GM12891 (cell line): ENCODE data around the gene LGALS12. TPM values are rescaled to one million over a fixed set of nuclear protein-coding genes. Genes with fewer than 3 reads are reported as not detected.

Source experiments
- DNase-seq: peaks from one replicate; pipeline ENCODE4 v3.0.0; 2011; ENCODE audit warnings: low spot score; ENCODE audit not compliant: insufficient read length
- FAIRE-seq: peaks from 2 replicates; lab custom pipeline; 2011; peaks lifted over from hg19 to GRCh38; lab: Jason Lieb, UNC
- PAX5 ChIP-seq: IDR thresholded peaks from 2 replicates; pipeline ENCODE4 v1.6.1; 2011; ENCODE audit warnings: low read length, moderate library complexity, mild to moderate bottlenecking; ENCODE audit not compliant: insufficient read depth, severe bottlenecking
- POLR2A ChIP-seq: IDR thresholded peaks from 2 replicates; pipeline ENCODE4 v1.6.1; 2011; ENCODE audit warnings: low read depth, low read length, control low read depth
- POLR2AphosphoS5 ChIP-seq: IDR thresholded peaks from 2 replicates; pipeline ENCODE4 v1.6.1; 2011; ENCODE audit warnings: low read depth, low read length, control low read depth
- POU2F2 ChIP-seq: IDR thresholded peaks from 2 replicates; pipeline ENCODE4 v1.6.1; 2011; ENCODE audit warnings: low read depth, mild to moderate bottlenecking, control low read depth, low read length, moderate library complexity
- SPI1 ChIP-seq: IDR thresholded peaks from 2 replicates; pipeline ENCODE4 v1.6.1; 2011; ENCODE audit warnings: low read depth, low read length, control low read depth
- TAF1 ChIP-seq: IDR thresholded peaks from 2 replicates; pipeline ENCODE4 v1.6.1; 2011; ENCODE audit warnings: low read depth, low read length, control low read depth
- polyA plus RNA-seq: library from polyadenylated mRNA; unstranded; fragments of >200 nt; gene quantifications from one replicate; pipeline ENCODE4 v1.2.1, GENCODE V29; 2012; ENCODE audit warnings: low read depth, missing spikeins, inconsistent platforms; ENCODE audit not compliant: missing spikeins

LGALS12 gene, protein sequence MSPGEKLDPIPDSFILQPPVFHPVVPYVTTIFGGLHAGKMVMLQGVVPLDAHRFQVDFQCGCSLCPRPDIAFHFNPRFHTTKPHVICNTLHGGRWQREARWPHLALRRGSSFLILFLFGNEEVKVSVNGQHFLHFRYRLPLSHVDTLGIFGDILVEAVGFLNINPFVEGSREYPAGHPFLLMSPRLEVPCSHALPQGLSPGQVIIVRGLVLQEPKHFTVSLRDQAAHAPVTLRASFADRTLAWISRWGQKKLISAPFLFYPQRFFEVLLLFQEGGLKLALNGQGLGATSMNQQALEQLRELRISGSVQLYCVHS
- 0.10 TPM for polyA plus RNA-seq

DNA sequence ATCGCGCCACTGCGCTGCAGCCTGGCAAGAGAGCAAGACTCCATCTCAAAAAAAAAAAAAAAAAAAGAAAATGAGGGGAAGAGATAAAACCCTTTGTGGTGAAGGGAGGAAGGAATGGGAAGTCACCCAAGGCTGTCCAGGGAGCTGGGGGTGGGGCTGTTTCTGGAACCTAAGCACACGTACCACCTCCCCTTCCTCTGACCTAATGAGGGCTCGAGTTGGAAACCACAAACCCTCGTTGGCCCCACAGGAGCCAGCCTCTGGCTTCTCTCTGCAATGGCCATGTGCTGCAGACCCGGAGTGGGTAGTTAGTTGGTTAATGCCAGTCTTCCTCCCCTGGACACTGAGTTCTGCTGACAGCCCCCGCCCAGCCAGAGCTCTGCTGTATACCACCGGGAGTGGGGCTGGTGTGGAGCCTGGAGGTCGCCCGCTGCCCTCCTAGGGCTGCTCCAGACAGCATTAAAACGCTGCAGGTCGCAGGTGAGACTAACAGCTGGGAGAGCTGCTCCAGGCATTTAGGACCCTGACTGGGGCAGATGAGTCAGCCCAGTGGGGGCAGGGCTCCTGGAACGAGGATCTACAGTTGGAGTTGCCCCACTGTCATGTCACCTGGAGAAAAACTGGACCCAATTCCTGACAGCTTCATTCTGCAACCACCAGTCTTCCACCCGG is at the start of gene LGALS12:
TSS of gene LGALS12 (plus strand) at position 228 of the 672 bp plus-strand sequence. CDS start at position 603, 375 bp downstream.
- DNase-seq = no peak
- no peak for FAIRE-seq
- TF ChIP-seq POLR2AphosphoS5 (no peak), POU2F2 (no peak), SPI1 (no peak), TAF1 (no peak), POLR2A (no peak), PAX5 (no peak)

DNA sequence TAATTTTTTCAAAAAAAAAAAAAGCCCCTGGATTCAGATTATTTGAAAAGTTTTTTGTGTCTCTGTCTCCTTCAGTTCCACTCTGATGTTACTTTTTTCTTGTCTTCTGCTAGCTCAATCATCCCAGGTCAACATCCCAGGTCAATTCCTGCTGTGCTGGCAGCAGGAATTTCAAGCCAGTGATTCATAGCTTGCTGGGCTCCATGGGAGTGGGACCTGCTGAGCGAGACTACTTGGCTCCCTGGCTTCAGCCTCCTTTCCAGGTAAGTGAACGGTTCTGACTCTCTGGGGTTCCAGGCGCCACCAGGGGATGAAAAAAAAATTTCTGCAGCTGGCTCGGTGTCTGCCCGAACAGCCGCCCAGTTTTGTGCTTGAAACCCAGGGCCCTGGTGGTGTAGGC is 46.3 kb upstream of the LGALS12 start:
- no peak for DNase-seq
- no peak for TF ChIP-seq SPI1
- no peak for TF ChIP-seq PAX5
- TF ChIP-seq POLR2AphosphoS5 = no peak
- no peak for TF ChIP-seq POU2F2
- no peak for TF ChIP-seq POLR2A
- no peak for TF ChIP-seq TAF1
- no peak for FAIRE-seq

DNA sequence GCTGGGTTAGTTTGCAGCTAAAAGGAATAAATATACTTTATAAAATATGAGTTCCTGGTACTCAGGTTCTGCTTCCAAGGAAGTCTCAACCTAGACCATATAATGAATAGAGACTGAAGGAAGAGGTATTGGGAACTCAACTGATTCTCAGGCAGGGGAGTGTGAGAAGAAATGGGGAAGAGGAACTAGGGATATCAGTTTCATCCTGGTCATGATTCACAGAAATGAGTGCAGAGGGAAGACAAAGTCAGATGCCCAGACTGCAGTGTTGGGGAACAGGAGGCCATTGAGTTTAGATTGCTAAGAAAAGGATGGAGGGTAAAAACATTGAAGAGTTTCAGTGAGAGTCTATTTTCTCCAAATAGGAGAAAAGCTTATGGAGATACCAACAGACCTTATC is 43.7 kb upstream of the LGALS12 start:
- DNase-seq (no peak), FAIRE-seq (no peak)
- TF ChIP-seq POLR2AphosphoS5 (no peak), TAF1 (no peak), PAX5 (no peak), POLR2A (no peak), SPI1 (no peak), POU2F2 (no peak)

GRCh38 chr11:63470311-63470710 is 35.6 kb upstream of the LGALS12 start:
- TF ChIP-seq TAF1 (no peak), PAX5 (no peak), POU2F2 (no peak), SPI1 (no peak), POLR2AphosphoS5 (no peak), POLR2A (no peak)
- FAIRE-seq = no peak
- no peak for DNase-seq

DNA sequence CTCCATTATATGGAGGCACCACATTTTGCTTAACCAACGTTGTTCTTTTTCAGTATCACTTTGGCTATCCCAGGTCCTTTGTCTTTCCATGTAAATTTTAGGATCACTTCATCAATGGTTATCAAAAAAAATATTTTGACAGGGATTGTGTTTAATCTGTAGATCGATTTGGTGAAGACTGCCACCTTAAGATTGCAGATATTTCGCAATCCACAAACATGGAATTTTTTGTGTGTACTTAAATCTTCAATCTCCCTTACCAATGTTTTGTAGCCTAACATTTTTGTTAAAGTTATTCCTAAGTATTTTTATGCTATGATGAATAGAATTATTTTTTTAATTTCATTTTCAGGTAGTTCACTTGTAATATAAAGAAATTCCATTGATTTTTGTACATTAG is 33.5 kb upstream of the LGALS12 start:
- TF ChIP-seq POLR2A (no peak), POU2F2 (no peak), SPI1 (no peak), TAF1 (no peak), PAX5 (no peak), POLR2AphosphoS5 (no peak)
- FAIRE-seq (no peak), DNase-seq (no peak)

DNA sequence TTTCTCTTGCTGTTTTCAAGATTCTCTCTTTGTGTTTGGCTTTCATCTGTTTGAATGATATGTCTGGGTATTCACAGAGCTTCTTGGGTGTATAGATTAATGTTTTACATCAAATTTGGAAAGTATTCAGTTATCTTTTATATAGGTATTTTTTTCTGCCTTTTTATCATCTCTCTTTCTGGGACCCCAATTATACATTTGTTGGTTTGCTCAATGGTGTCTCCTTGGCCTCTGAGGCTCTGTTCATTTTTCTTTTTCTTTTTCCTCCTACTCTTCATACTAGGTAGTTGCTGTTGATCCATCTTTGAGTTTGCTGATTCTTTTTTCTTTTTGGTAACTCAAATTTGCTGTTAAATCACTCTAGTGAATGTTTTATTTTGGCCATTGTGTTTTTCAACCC is 29.3 kb upstream of the LGALS12 start:
- DNase-seq = no peak
- TF ChIP-seq SPI1 (no peak), POU2F2 (no peak), POLR2AphosphoS5 (no peak), PAX5 (no peak), TAF1 (no peak), POLR2A (no peak)
- no peak for FAIRE-seq

DNA sequence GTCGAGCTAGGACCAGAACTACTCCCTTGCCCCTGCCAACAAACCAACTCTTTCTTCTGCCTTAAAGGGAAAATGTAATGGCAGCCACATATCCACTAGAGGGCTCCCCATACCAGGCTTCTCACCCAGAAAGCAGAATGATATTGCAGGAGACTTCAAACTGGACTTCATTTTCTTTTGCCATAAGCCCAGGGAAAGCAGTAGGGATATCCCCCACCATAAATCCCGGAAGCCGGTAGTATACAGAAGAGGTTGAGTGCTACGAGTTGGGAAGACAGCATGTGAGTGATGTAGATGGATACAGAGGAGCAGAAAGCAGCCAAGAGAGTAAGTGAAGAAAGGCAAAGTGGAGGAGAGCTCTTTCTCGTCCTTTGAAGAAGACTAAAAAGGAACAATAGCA is 27.0 kb upstream of the LGALS12 start:
- TF ChIP-seq SPI1 = no peak
- TF ChIP-seq POLR2A = no peak
- no peak for TF ChIP-seq POLR2AphosphoS5
- no peak for TF ChIP-seq POU2F2
- TF ChIP-seq TAF1 = no peak
- no peak for TF ChIP-seq PAX5
- FAIRE-seq = peak; percentile 91
- DNase-seq = peak; percentile 39

DNA sequence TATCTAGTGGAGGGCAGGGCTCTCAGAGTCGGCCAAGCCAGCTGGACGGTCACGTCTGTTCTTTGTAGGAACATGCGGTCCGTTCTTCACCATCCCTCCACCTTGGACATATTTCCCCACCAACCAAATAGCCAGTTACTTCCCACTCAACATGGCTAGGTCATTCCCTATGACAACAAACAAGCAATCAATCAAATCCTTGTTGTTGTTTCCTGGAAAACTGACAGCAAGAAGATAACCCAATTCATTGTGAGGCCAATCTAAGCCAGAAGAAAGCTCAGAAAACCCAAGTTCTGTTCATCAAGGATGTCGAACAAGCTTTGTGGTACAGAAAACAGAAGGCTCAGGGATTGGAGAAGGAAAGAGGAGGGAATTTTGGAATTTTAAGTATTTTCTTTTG is 25.8 kb upstream of the LGALS12 start:
- TF ChIP-seq TAF1 = no peak
- no peak for DNase-seq
- FAIRE-seq = no peak

- FAIRE-seq (no peak), DNase-seq (no peak)
- TF ChIP-seq POLR2AphosphoS5 (no peak), POU2F2 (no peak), SPI1 (no peak), PAX5 (no peak), TAF1 (no peak), POLR2A (no peak)
These were observed 20.1 kb upstream of the LGALS12 start for GRCh38 chr11:63485777-63486176.

- DNase-seq (no peak), FAIRE-seq (no peak)
- no peak for TF ChIP-seq POLR2AphosphoS5
- TF ChIP-seq POU2F2 = no peak
- TF ChIP-seq TAF1 = no peak
- TF ChIP-seq POLR2A = no peak
These were observed 17.1 kb upstream of the LGALS12 start for GRCh38 chr11:63488789-63489188.
